Activated CD4-positive, CD25-positive, alpha-beta regulatory T cell (primary cell): ENCODE results near the gene SH3BP2.

Source experiments
- DNase-seq, 4 experiments: peaks; one replicate each; lab custom pipeline; 2025; lab: John Stamatoyannopoulos, UW

Gene SH3BP2

GRCh38 chr4:2819244-2820215, 26.6 kb downstream of the SH3BP2 start:
- DNase-seq = no peak

DNA sequence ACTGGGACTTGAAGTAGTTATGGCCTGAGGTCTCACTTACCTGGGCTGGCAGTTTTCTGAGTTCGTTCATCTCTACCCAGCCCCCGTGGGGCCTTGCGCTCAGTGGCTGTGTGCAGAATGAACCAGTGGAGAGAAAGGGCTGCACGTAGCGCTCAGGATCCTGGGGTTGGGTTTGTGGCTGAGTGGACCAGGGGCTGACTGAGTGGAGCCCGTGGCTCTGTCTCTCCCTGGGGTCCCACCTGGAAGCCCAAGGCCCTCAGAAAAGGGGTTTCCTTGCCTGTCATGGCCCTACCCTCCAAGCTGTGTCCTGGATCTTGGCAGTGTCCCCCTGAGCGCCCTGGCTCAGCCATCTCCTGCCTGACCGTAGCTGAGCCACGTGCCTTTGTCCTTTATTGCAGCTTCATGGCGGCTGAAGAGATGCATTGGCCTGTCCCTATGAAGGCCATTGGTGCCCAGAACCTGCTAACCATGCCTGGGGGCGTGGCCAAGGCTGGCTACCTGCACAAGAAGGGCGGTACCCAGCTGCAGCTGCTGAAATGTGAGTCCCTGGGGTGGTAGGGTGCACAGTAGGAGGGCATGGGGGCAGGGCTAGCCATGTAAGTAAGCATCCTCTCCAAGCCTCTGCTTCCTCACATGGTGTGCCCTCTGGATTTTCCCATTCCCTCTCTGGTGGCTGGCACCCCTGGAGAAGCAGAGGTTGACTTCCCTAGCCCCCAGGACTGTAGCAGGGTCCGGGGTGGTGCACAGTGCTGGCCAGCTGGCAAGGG, 27.5 kb downstream of the SH3BP2 start:
- DNase-seq = no peak

DNA sequence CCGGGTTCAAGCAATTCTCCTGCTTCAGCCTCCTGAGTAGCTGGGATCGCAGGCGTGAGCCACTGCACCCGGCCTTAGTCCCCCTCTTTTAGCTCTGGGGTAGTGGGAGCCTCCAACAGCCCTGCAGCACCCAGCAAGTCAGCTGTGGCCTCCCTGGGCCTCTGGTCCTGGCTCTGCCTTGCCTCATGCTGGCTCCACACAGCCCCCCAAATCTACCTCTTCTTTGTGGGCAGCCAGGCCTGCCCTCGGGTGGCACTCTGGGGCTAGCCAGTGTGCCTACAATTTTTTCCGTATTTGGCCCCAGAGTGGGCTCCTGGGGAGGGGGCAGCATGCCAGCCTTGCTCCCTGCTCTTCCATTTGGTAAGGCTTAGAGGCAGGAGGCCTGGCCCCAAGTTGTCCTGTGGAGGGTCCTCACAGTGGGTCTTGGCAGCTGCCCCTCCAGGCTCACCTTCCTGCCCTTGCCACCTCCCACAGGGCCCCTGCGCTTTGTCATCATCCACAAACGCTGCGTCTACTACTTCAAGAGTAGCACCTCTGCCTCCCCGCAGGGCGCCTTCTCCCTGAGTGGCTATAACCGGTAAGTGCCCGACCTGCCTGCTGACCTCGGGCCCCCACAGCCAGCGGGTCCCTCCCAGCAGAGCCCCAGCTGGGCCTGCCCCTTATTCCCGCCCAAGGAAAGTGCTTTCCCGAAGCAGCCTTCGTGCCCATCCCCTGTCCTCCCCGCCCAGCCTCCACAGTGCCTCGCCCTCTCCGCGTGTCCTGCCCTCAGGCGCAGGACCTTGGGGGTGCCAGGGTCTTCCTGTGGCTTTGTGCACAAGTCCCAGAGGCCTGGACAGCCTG, 29.8 kb downstream of the SH3BP2 start:
- DNase-seq = no peak

- DNase-seq = no peak
Observed at GRCh38 chr4:2823301-2823670, 30.4 kb downstream of the SH3BP2 start.

DNA sequence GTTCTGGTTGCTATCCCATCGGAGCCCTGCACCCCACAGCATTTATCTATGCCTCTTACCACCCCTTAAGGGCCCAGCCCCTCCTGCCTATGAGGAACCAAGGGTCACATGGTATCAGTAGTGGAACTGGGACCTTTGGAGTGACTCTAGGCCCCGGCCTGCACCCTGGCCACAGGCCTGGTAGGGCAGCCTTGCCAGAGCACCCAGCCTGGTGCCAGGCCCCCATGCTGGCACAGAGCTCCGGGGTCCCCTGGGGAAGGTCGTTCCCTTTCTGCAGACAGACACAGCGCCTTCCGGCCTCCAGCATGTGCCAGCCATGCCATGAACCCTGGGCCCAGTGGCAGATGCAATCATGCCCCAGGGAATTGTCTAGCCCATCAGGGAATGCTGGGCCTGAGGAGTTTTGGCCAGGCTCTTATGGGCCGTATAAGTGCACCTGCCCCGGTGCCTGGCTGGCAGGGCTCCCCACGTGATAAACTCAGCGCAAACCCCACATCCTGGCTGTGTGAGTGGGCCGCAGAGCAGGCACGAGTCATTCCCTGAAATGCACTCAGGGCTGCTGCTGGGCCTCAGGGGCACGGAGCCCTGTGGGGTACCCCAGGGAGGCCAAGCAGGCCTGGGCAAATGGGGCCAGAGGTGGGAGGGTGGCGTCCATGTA, 30.9 kb downstream of the SH3BP2 start:
- DNase-seq = no peak

GRCh38 chr4:2824329-2824835, 31.5 kb downstream of the SH3BP2 start:
- DNase-seq = no peak

GRCh38 chr4:2824836-2825381, 32.0 kb downstream of the SH3BP2 start:
- DNase-seq = no peak

GRCh38 chr4:2825740-2826139, 32.9 kb downstream of the SH3BP2 start:
- no peak for DNase-seq

- no peak for DNase-seq
Observed at GRCh38 chr4:2827071-2827873, 34.4 kb downstream of the SH3BP2 start.

GRCh38 chr4:2827874-2828751, 35.2 kb downstream of the SH3BP2 start:
- DNase-seq = no peak

DNA sequence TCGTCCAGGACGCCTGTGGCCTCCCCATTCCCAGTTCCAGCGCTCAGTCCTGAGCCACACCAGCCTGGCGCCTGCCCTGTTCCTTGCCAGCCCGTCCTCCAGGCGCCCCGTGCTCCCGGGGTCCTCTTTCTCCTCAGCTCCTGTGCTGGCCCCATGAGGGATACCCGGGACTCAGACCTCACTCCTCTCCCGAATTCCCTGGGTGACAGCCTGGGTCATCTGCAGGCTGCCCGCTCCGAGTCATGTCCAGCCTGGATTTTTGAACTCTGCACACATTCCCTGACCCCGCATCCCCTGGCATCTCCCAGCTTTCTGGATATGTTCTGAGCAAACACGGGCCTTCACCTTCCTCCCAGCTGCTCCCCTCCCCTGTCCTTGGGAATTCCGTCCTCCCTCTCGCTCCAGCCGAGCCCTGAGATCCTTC, 35.9 kb downstream of the SH3BP2 start:
- DNase-seq = no peak

DNA sequence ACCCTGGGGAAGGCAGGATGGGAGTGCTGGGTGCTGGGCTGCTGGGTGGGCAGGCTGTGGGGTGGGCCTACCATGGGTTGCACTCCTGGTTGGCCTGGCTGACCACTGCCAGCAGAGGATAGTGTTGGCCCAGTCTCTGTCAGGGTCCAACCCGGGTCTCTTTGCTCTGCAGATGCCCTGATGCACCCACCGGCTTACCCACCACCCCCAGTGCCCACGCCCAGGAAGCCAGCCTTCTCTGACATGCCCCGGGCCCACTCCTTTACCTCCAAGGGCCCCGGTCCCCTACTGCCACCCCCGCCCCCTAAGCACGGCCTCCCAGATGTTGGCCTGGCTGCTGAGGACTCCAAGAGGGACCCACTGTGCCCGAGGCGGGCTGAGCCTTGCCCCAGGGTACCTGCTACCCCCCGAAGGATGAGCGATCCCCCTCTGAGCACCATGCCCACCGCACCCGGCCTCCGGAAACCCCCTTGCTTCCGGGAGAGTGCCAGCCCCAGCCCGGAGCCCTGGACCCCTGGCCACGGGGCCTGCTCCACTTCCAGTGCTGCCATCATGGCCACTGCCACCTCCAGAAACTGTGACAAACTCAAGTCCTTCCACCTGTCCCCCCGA, 36.5 kb downstream of the SH3BP2 start:
- no peak for DNase-seq

GRCh38 chr4:2829933-2830451, 37.1 kb downstream of the SH3BP2 start:
- no peak for DNase-seq

GRCh38 chr4:2830632-2831610, 38.0 kb downstream of the SH3BP2 start:
- DNase-seq = no peak

- DNase-seq = no peak
Observed at GRCh38 chr4:2831611-2832308, 38.9 kb downstream of the SH3BP2 start.

GRCh38 chr4:2832309-2832980, 39.6 kb downstream of the SH3BP2 start:
- no peak for DNase-seq
